Measurements from ENCODE around the gene AKAP14. TPM values are rescaled to one million over a fixed set of nuclear protein-coding genes. Genes with fewer than 3 reads are reported as not detected.

AKAP14 gene
- total and polyA plus RNA-seq, 2 experiments from 2014 or later: 2.5 to 3.3 TPM

GRCh38 chrX:119878740-119879139 lies 17.0 kb upstream of the AKAP14 start:
- peaks cover 11% of the 10 kb centered on the region; the same call in 2 of the 3 replicates for H3K36me3 Mint-ChIP-seq (ENCODE audit: low read depth)
- no peaks in the 10 kb centered on the region for H3K36me3 ChIP-seq (ENCODE audit: insufficient read depth)
- no peak overlapping the region for H3K4me3 ChIP-seq
- H3K4me1 ChIP-seq (ENCODE audit: insufficient read depth): no peaks in the 10 kb centered on the region
- H3K27ac ChIP-seq (ENCODE audit: low read depth): no peak overlapping the region
- no peak for ATAC-seq
- no peak overlapping the region for H2AFZ ChIP-seq
- no peak overlapping the region for H3K4me2 ChIP-seq
- no peak for DNase-seq (ENCODE audit: low spot score)
- peaks cover 4% of the 10 kb centered on the region; the same call in 2 of the 3 replicates for H3K4me1 Mint-ChIP-seq
- no peaks in the 10 kb centered on the region for H3K27me3 ChIP-seq (ENCODE audit: insufficient read depth)
- no peaks in the 10 kb centered on the region for H3K9me3 Mint-ChIP-seq
- H3K27me3 Mint-ChIP-seq (ENCODE audit: insufficient read depth, low read depth, poor library complexity): peaks cover 2% of the 10 kb centered on the region
- no peak overlapping the region for H3K4me3 Mint-ChIP-seq
- no peaks in the 10 kb centered on the region for H3F3A ChIP-seq (replicated peaks; ENCODE audit: low read depth)
- no peak overlapping the region for H3K27ac Mint-ChIP-seq
- no peaks in the 10 kb centered on the region for H4K20me1 ChIP-seq (replicated peaks; ENCODE audit: insufficient read depth)
- no peak for TF ChIP-seq STAT1 (IDR thresholded peaks at IDR 0.05; ENCODE audit: unreplicated experiment)
- H3K79me2 ChIP-seq (replicated peaks; ENCODE audit: insufficient read depth): peaks cover 2% of the 10 kb centered on the region; the same call in 1 of the 2 replicates
- no peaks in the 10 kb centered on the region for H3K9me2 ChIP-seq (ENCODE audit: insufficient read depth)

- no peak overlapping the region for H3K4me3 Mint-ChIP-seq
- H3K9me3 Mint-ChIP-seq: no peaks in the 10 kb centered on the region
- H3K4me2 ChIP-seq: no peak overlapping the region
- TF ChIP-seq REST (IDR thresholded peaks at IDR 0.05; ENCODE audit: unreplicated experiment) (no peak), ZNF114 (CRISPR knock-in tag; IDR thresholded peaks at IDR 0.05) (no peak), STAT1 (IDR thresholded peaks at IDR 0.05; ENCODE audit: unreplicated experiment) (no peak), EZH2phosphoT487 (IDR thresholded peaks at IDR 0.05; ENCODE audit: unreplicated experiment) (no peak), POLR2AphosphoS5 (IDR thresholded peaks at IDR 0.05; ENCODE audit: low read depth) (no peak), JUNB (IDR thresholded peaks at IDR 0.05; ENCODE audit: unreplicated experiment) (no peak), CTCF (conservative IDR thresholded peaks at IDR 0.05; ENCODE audit: low read depth in 2 of 2) (no peak), ZNF462 (CRISPR knock-in tag; IDR thresholded peaks at IDR 0.05) (no peak), NANOG (IDR thresholded peaks at IDR 0.05; ENCODE audit: borderline replicate concordance) (no peak), ZNF331 (CRISPR knock-in tag; IDR thresholded peaks at IDR 0.05; ENCODE audit: low read depth) (no peak)
Measured at GRCh38 chrX:119880076-119880475, 15.6 kb upstream of the AKAP14 start.

More at GRCh38 chrX:119880076-119880475, 15.6 kb upstream of the AKAP14 start:
- no peak overlapping the region for H3K27ac ChIP-seq (ENCODE audit: low read depth)
- H3K4me1 ChIP-seq (ENCODE audit: insufficient read depth): no peaks in the 10 kb centered on the region
- H3K27me3 ChIP-seq (ENCODE audit: insufficient read depth): no peaks in the 10 kb centered on the region
- ATAC-seq (no peak), DNase-seq (ENCODE audit: low spot score) (no peak)
- no peak overlapping the region for H3K4me3 ChIP-seq
- H3K27me3 Mint-ChIP-seq (ENCODE audit: insufficient read depth, low read depth, poor library complexity): peaks cover 2% of the 10 kb centered on the region
- H4K20me1 ChIP-seq (replicated peaks; ENCODE audit: insufficient read depth): no peaks in the 10 kb centered on the region
- no peak overlapping the region for H3K27ac Mint-ChIP-seq
- no peaks in the 10 kb centered on the region for H3K9me2 ChIP-seq (ENCODE audit: insufficient read depth)
- no peaks in the 10 kb centered on the region for H3F3A ChIP-seq (replicated peaks; ENCODE audit: low read depth)
- no peak overlapping the region for H2AFZ ChIP-seq
- H3K4me1 Mint-ChIP-seq: peaks cover 4% of the 10 kb centered on the region; the same call in 2 of the 3 replicates
- no peaks in the 10 kb centered on the region for H3K36me3 ChIP-seq (ENCODE audit: insufficient read depth)
- peaks cover 11% of the 10 kb centered on the region; the same call in 2 of the 3 replicates for H3K36me3 Mint-ChIP-seq (ENCODE audit: low read depth)
- H3K79me2 ChIP-seq (replicated peaks; ENCODE audit: insufficient read depth): no peaks in the 10 kb centered on the region
